Tibial nerve (tissue), 4 donors: Measurements from ENCODE around the gene PER1. TPM values are rescaled to one million over a fixed set of nuclear protein-coding genes. Genes with fewer than 3 reads are reported as not detected.

Experiments
- DNase-seq, 2 donors: peaks; one replicate each; pipeline ENCODE4 v3.0.0-alpha.2; 2019; ENCODE audit warnings: low spot score in 2 of 2
- H3K27ac ChIP-seq, 4 donors: fragments of 200-600 bp; sonication (generic) in 3 of 4; one replicate each; pipeline ENCODE4 v1.5.1; 2017 to 2019; ENCODE audit warnings: mild to moderate bottlenecking in 1 of 4
- H3K27me3 ChIP-seq, 2 donors: fragments of 200-600 bp; sonication (generic) in 1 of 2; one replicate each; pipeline versions ENCODE4 v1.5.1 to v1.6.0; 2017 to 2019
- H3K36me3 ChIP-seq, 3 donors: fragments of 200-600 bp; sonication (generic); one replicate each; pipeline ENCODE4 v1.5.1; 2018 to 2019
- H3K4me1 ChIP-seq, 4 donors: fragments of 200-600 bp; sonication (generic) in 3 of 4; one replicate each; pipeline ENCODE4 v1.5.1; 2017 to 2019
- H3K4me3 ChIP-seq, 4 donors: fragments of 200-600 bp; sonication (generic) in 3 of 4; one replicate each; pipeline ENCODE4 v1.5.1; 2017 to 2019; ENCODE audit warnings: mild to moderate bottlenecking in 1 of 4, moderate library complexity in 1 of 4
- H3K9me3 ChIP-seq, 4 donors: fragments of 200-600 bp; sonication (generic) in 3 of 4; one replicate each; pipeline ENCODE4 v1.5.1; 2017 to 2019
- CTCF ChIP-seq, 5 experiments: fragments of 200-600 bp in 3 of 5; fragments of 450-650 bp in 2 of 5; sonication (generic) in 3 of 5; IDR thresholded peaks; one replicate each; pipeline ENCODE4 v1.5.1; 2016 to 2019; ENCODE audit warnings: antibody characterized with exemption in 5 of 5, mild to moderate bottlenecking in 3 of 5, moderate library complexity in 2 of 5
- EP300 ChIP-seq, 2 donors: sonication (generic); formaldehyde crosslinking; IDR thresholded peaks; one replicate each; pipeline ENCODE4 v1.6.1; 2017; ENCODE audit warnings: antibody characterized with exemption in 2 of 2, mild to moderate bottlenecking in 1 of 2
- POLR2A ChIP-seq, 2 donors: fragments of 450-650 bp; IDR thresholded peaks; one replicate each; pipeline ENCODE4 v1.6.1; 2017; ENCODE audit warnings: antibody characterized with exemption in 2 of 2, mild to moderate bottlenecking in 2 of 2, moderate library complexity in 2 of 2
- WGBS, 2 donors: methylation state at CpG; one replicate each; pipeline ENCODE4 v1.1.5; 2018; 5-methylcytosine and 5-hydroxymethylcytosine counted together
- total RNA-seq, 4 donors: library from RNA; depleted of rRNA; stranded (reverse); fragments of >200 nt; gene quantifications; one replicate each; pipeline ENCODE4 v1.1.0, GENCODE V29; 2016

PER1 gene
- total RNA-seq, 4 donors from 2014 or later = 157 to 328 (median 204) TPM

GRCh38 chr17:8121681-8122421 is 30.4 kb downstream of the PER1 start:
- DNase-seq = peak in 1 of 2 donors; percentile 22
- H3K4me3 ChIP-seq = peak overlapping the region; percentile 54 to 86 (median 60)
- H3K36me3 ChIP-seq = no peaks in the 10 kb centered on the region
- WGBS, 2 donors = 0 to 1% methylated on average over 49 to 62 of the region's 76 CpGs
- peaks cover 0 to 2% of the 10 kb centered on the region in 2 donors for H3K27me3 ChIP-seq
- TF ChIP-seq POLR2A (IDR thresholded peaks at IDR 0.05) = peak in 1 of 2 donors; percentile 58
- peak; percentile 35 to 70 (median 56) for TF ChIP-seq CTCF (IDR thresholded peaks at IDR 0.05)
- peak in 1 of 2 donors; percentile 50 for TF ChIP-seq EP300 (IDR thresholded peaks at IDR 0.05)
- peak overlapping the region; percentile 16 to 94 (median 74) for H3K27ac ChIP-seq
- peaks cover 4 to 79% (median 60%) of the 10 kb centered on the region in 4 donors for H3K4me1 ChIP-seq
- no peaks in the 10 kb centered on the region for H3K9me3 ChIP-seq

- no peaks in the 10 kb centered on the region for H3K36me3 ChIP-seq
- peaks cover 0 to 7% of the 10 kb centered on the region in 2 donors for H3K27me3 ChIP-seq
- peaks cover 4 to 80% (median 60%) of the 10 kb centered on the region in 4 donors for H3K4me1 ChIP-seq
- H3K4me3 ChIP-seq = peak overlapping the region; percentile 54 to 86 (median 60)
- TF ChIP-seq CTCF (IDR thresholded peaks at IDR 0.05) (no peak), EP300 (IDR thresholded peaks at IDR 0.05) (no peak), POLR2A (IDR thresholded peaks at IDR 0.05) (no peak)
- 4% methylated on average over 14 to 21 of the region's 25 CpGs for whole genome bisulfite sequencing, 2 donors
- H3K27ac ChIP-seq = peak overlapping the region; percentile 16 to 94 (median 74)
- DNase-seq = no peak
- no peaks in the 10 kb centered on the region for H3K9me3 ChIP-seq
Observed at GRCh38 chr17:8121407-8121680, 30.9 kb downstream of the PER1 start.

- no peaks in the 10 kb centered on the region for H3K36me3 ChIP-seq
- peak overlapping the region; percentile 19 to 94 (median 61) for H3K27ac ChIP-seq
- H3K4me1 ChIP-seq = peaks cover 4 to 80% (median 59%) of the 10 kb centered on the region in 4 donors
- DNase-seq = peak in 1 of 2 donors; percentile 41
- no peaks in the 10 kb centered on the region for H3K9me3 ChIP-seq
- TF ChIP-seq POLR2A (IDR thresholded peaks at IDR 0.05) (no peak), CTCF (IDR thresholded peaks at IDR 0.05) (peak; percentile 8 to 51 (median 14)), EP300 (IDR thresholded peaks at IDR 0.05) (no peak)
- H3K4me3 ChIP-seq = peak overlapping the region; percentile 54 to 86 (median 60)
- H3K27me3 ChIP-seq = peaks cover 0 to 12% of the 10 kb centered on the region in 2 donors
- WGBS, 2 donors = 1 to 3% methylated on average over 40 of the region's 40 CpGs
Observed at GRCh38 chr17:8120520-8121406, 31.4 kb downstream of the PER1 start.

- TF ChIP-seq EP300 (IDR thresholded peaks at IDR 0.05) (peak; percentile 8 to 58), CTCF (IDR thresholded peaks at IDR 0.05) (no peak), POLR2A (IDR thresholded peaks at IDR 0.05) (no peak)
- Histone ChIP-seq H3K27ac (peak overlapping the region; percentile 79 to 94 (median 86)), H3K27me3 (peaks cover 0 to 17% of the 10 kb centered on the region in 2 donors), H3K4me1 (peaks cover under 1 to 73% (median 51%) of the 10 kb centered on the region in 4 donors), H3K4me3 (peak overlapping the region; percentile 56 to 86 (median 62)), H3K36me3 (no peaks in the 10 kb centered on the region), H3K9me3 (no peaks in the 10 kb centered on the region)
- WGBS, 2 donors = 1% methylated on average over 28 of the region's 28 CpGs
- DNase-seq = peak; percentile 65 to 89
Observed at GRCh38 chr17:8119581-8120519, 32.4 kb downstream of the PER1 start.
